Smooth muscle cell (in vitro differentiated cells): ENCODE results near the gene ANXA11. TPM values are rescaled to one million over a fixed set of nuclear protein-coding genes. Genes with fewer than 3 reads are reported as not detected.
A peak's percentile ranks its signal among the peaks of the same experiment; 100 is the strongest.

Experiments used
- DNase-seq: peaks from one replicate; lab custom pipeline; 2025; ENCODE audit not compliant: unreplicated experiment; lab: John Stamatoyannopoulos, UW
- H2AFZ ChIP-seq: fragments of 200-600 bp; sonication (generic); 2 replicates; pipeline ENCODE4 v1.6.0; 2016; ENCODE audit warnings: antibody characterized with exemption, low read depth, mild to moderate bottlenecking
- H3F3A ChIP-seq: fragments of 200-600 bp; sonication (generic); 2 replicates; pipeline ENCODE4 v1.6.0; 2017; ENCODE audit warnings: antibody characterized with exemption, low read depth
- H3K27ac ChIP-seq: fragments of 200-600 bp; sonication (generic); 2 replicates; pipeline ENCODE4 v1.5.1; 2016; ENCODE audit warnings: low read depth, mild to moderate bottlenecking
- H3K27me3 ChIP-seq: fragments of 200-600 bp; sonication (generic); 2 replicates; pipeline ENCODE4 v1.6.1; 2016; ENCODE audit warnings: low read depth, mild to moderate bottlenecking
- H3K36me3 ChIP-seq: fragments of 200-600 bp; sonication (generic); 2 replicates; pipeline ENCODE4 v1.5.1; 2016; ENCODE audit warnings: low read depth
- H3K4me1 ChIP-seq: fragments of 200-600 bp; sonication (generic); 2 replicates; pipeline ENCODE4 v1.5.1; 2016; ENCODE audit warnings: low read depth
- H3K4me2 ChIP-seq: fragments of 200-600 bp; sonication (generic); 2 replicates; pipeline ENCODE4 v1.6.0; 2016; ENCODE audit warnings: mild to moderate bottlenecking
- H3K4me3 ChIP-seq: fragments of 200-600 bp; sonication (generic); 2 replicates; pipeline ENCODE4 v1.5.1; 2016; ENCODE audit warnings: mild to moderate bottlenecking
- H3K79me2 ChIP-seq: fragments of 200-600 bp; sonication (generic); 2 replicates; pipeline ENCODE4 v1.6.0; 2016; ENCODE audit warnings: low read depth, mild to moderate bottlenecking
- H3K9ac ChIP-seq: fragments of 200-600 bp; sonication (generic); 2 replicates; pipeline ENCODE4 v1.6.0; 2016; ENCODE audit warnings: low read depth
- H3K9me3 ChIP-seq: fragments of 200-600 bp; sonication (generic); replicated peaks from 2 replicates; pipeline ENCODE4 v1.5.1; 2016; ENCODE audit warnings: low read depth
- H4K20me1 ChIP-seq: fragments of 200-600 bp; sonication (generic); 2 replicates; pipeline ENCODE4 v1.6.0; 2016; ENCODE audit warnings: low read depth
- CTCF ChIP-seq: fragments of 200-600 bp; sonication (generic); IDR thresholded peaks from 2 replicates; pipeline ENCODE4 v1.5.1; 2017; ENCODE audit warnings: borderline replicate concordance, mild to moderate bottlenecking, antibody characterized with exemption; ENCODE audit not compliant: insufficient read depth, poor library complexity, severe bottlenecking
- WGBS: methylation state at CpG from one replicate; pipeline ENCODE4 v1.1.7; 2016; ENCODE audit warnings: low lambda C conversion rate; 5-methylcytosine and 5-hydroxymethylcytosine counted together
- polyA plus RNA-seq: library from polyadenylated mRNA; unstranded; fragments of >200 nt; fragmentation: Nextera tagmentation; extraction: Ambion mirVana; gene quantifications from 2 replicates; pipeline ENCODE4 v1.2.1, GENCODE V29; 2016
- total RNA-seq: library from RNA; depleted of rRNA; stranded (reverse); fragments of >200 nt; gene quantifications from 2 replicates; pipeline ENCODE4 v1.2.3, GENCODE V29; 2014

The ANXA11 gene
- total and polyA plus RNA-seq, 2 experiments from 2014 or later: 36.6 to 93.4 TPM

GRCh38 chr10:80166581-80167470, 38.5 kb downstream of the ANXA11 start:
- TF ChIP-seq CTCF: no peak
- Histone ChIP-seq H3K36me3 (no peaks in the 10 kb centered on the region), H3K4me2 (peak overlapping the region; percentile 54), H3K4me3 (no peak overlapping the region), H3K27me3 (no peaks in the 10 kb centered on the region), H3F3A (no peaks in the 10 kb centered on the region), H3K9ac (peak overlapping the region; percentile 39), H4K20me1 (peaks cover 62% of the 10 kb centered on the region), H3K79me2 (no peaks in the 10 kb centered on the region), H3K27ac (peak overlapping the region; percentile 72), H2AFZ (no peak overlapping the region), H3K4me1 (peaks cover 6% of the 10 kb centered on the region), H3K9me3 (no peaks in the 10 kb centered on the region)
- DNase-seq: no peak
- WGBS: 96% methylated on average over 27 of the region's 28 CpGs

- Histone ChIP-seq H3F3A (peaks cover 9% of the 10 kb centered on the region), H2AFZ (no peak overlapping the region), H3K27ac (peak overlapping the region; percentile 72), H3K36me3 (no peaks in the 10 kb centered on the region), H3K4me2 (no peak overlapping the region), H3K4me3 (no peak overlapping the region), H3K27me3 (no peaks in the 10 kb centered on the region), H4K20me1 (peaks cover 46% of the 10 kb centered on the region), H3K4me1 (peaks cover 6% of the 10 kb centered on the region), H3K9ac (no peak overlapping the region), H3K79me2 (no peaks in the 10 kb centered on the region), H3K9me3 (no peaks in the 10 kb centered on the region)
- TF ChIP-seq CTCF: no peak
- 90% methylated on average over 7 of the region's 7 CpGs for whole genome bisulfite sequencing
- no peak for DNase-seq
Measured at GRCh38 chr10:80165173-80165572, 40.2 kb downstream of the ANXA11 start.

GRCh38 chr10:80164596-80164995, 40.7 kb downstream of the ANXA11 start:
- Histone ChIP-seq H3F3A (peaks cover 12% of the 10 kb centered on the region), H3K27ac (no peak overlapping the region), H3K9me3 (no peaks in the 10 kb centered on the region), H4K20me1 (peaks cover 42% of the 10 kb centered on the region), H3K36me3 (no peaks in the 10 kb centered on the region), H3K9ac (no peak overlapping the region), H3K27me3 (no peaks in the 10 kb centered on the region), H3K4me3 (no peak overlapping the region), H3K79me2 (no peaks in the 10 kb centered on the region), H3K4me1 (peaks cover 6% of the 10 kb centered on the region), H2AFZ (no peak overlapping the region), H3K4me2 (no peak overlapping the region)
- no peak for DNase-seq
- WGBS: 93% methylated on average over 7 of the region's 7 CpGs
- TF ChIP-seq CTCF: no peak
